ENCODE data around the gene USP44. TPM values are rescaled to one million over a fixed set of nuclear protein-coding genes. Genes with fewer than 3 reads are reported as not detected.

The USP44 gene
- total RNA-seq, 1 donor, result 0.36 TPM

- DNase-seq (ENCODE audit: insufficient read length, low spot score, missing footprints), result no peak
- no peaks in the 10 kb centered on the region for H4K20me1 ChIP-seq (ENCODE audit: insufficient read depth, low read length)
- TF ChIP-seq, protein P1, sequence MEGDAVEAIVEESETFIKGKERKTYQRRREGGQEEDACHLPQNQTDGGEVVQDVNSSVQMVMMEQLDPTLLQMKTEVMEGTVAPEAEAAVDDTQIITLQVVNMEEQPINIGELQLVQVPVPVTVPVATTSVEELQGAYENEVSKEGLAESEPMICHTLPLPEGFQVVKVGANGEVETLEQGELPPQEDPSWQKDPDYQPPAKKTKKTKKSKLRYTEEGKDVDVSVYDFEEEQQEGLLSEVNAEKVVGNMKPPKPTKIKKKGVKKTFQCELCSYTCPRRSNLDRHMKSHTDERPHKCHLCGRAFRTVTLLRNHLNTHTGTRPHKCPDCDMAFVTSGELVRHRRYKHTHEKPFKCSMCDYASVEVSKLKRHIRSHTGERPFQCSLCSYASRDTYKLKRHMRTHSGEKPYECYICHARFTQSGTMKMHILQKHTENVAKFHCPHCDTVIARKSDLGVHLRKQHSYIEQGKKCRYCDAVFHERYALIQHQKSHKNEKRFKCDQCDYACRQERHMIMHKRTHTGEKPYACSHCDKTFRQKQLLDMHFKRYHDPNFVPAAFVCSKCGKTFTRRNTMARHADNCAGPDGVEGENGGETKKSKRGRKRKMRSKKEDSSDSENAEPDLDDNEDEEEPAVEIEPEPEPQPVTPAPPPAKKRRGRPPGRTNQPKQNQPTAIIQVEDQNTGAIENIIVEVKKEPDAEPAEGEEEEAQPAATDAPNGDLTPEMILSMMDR (IDR thresholded peaks at IDR 0.05; ENCODE audit: extremely low read depth, low read depth, low read length), result no peak
- H3K27ac ChIP-seq (ENCODE audit: low read depth, low read length), result no peak overlapping the region
- H3K4me3 ChIP-seq (ENCODE audit: insufficient read depth, low read length), result no peak overlapping the region
- no peaks in the 10 kb centered on the region for H3K9me3 ChIP-seq (ENCODE audit: low read depth, low read length)
- H3K36me3 ChIP-seq (ENCODE audit: insufficient read depth, low read length), result peaks cover 63% of the 10 kb centered on the region
- no peaks in the 10 kb centered on the region for H3K4me1 ChIP-seq (ENCODE audit: insufficient read depth, low read length)
- H3K4me2 ChIP-seq (ENCODE audit: insufficient read depth, low read length), result no peak overlapping the region
- no peaks in the 10 kb centered on the region for H3K27me3 ChIP-seq (ENCODE audit: insufficient read depth, low read length)
- peaks cover 12% of the 10 kb centered on the region for H3K79me2 ChIP-seq (ENCODE audit: insufficient read depth, low read length)
- no peak overlapping the region for H2AFZ ChIP-seq (ENCODE audit: low read length)
Observed at GRCh38 chr12:95509300-95509699, 42.0 kb downstream of the USP44 start.

DNA sequence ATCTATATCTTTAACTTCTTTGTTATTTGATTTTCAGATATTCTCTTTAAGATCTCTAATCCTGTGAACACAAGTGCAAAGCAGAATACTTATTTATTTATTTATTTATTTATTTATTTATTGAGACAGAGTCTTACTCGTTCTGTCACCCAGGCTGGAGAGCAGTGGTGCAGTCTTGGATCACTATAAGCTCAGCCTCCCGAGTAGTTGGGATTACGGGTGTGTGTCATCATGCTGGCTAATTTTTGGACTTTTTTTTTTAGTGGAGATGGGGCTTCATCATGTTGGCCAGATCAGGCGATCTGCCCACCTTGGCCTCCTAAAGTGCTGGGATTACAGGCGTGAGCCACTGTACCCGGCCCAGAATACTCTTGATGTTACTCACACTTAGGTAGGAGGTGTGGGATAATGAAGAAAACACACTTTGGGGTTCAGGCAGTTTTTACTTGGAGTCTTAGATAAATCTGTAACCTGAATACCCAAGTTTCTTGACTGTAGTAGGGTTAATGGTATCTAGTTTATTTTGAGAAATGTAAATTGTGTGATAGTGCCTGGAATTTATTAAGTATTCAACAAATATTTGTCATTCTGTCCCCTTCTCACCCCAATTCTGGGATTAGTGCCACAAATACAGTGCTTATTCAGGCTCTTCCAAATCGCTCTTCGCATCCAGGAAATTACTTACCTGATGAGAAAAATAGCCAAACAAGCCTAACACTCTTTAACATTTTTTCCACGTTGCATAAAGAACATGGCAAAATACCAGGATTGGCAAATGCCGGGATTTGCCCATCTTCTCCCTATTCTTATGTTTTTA, 44.4 kb downstream of the USP44 start:
- TF ChIP-seq, protein P1 (IDR thresholded peaks at IDR 0.05; ENCODE audit: extremely low read depth, low read depth, low read length), result no peak
- H3K4me2 ChIP-seq (ENCODE audit: insufficient read depth, low read length), result no peak overlapping the region
- no peaks in the 10 kb centered on the region for H3K4me1 ChIP-seq (ENCODE audit: insufficient read depth, low read length)
- H2AFZ ChIP-seq (ENCODE audit: low read length), result no peak overlapping the region
- H3K9me3 ChIP-seq (ENCODE audit: low read depth, low read length), result no peaks in the 10 kb centered on the region
- no peak overlapping the region for H3K4me3 ChIP-seq (ENCODE audit: insufficient read depth, low read length)
- H3K36me3 ChIP-seq (ENCODE audit: insufficient read depth, low read length), result peaks cover 55% of the 10 kb centered on the region
- no peaks in the 10 kb centered on the region for H4K20me1 ChIP-seq (ENCODE audit: insufficient read depth, low read length)
- H3K27me3 ChIP-seq (ENCODE audit: insufficient read depth, low read length), result no peaks in the 10 kb centered on the region
- no peak overlapping the region for H3K27ac ChIP-seq (ENCODE audit: low read depth, low read length)
- DNase-seq (ENCODE audit: insufficient read length, low spot score, missing footprints), result no peak
- peaks cover 17% of the 10 kb centered on the region for H3K79me2 ChIP-seq (ENCODE audit: insufficient read depth, low read length)

- DNase-seq (ENCODE audit: insufficient read length, low spot score, missing footprints), result no peak
- Histone ChIP-seq H3K4me1 (ENCODE audit: insufficient read depth, low read length) (no peaks in the 10 kb centered on the region), H3K27ac (ENCODE audit: low read depth, low read length) (no peak overlapping the region), H3K36me3 (ENCODE audit: insufficient read depth, low read length) (peaks cover 54% of the 10 kb centered on the region), H3K4me3 (ENCODE audit: insufficient read depth, low read length) (no peak overlapping the region), H3K79me2 (ENCODE audit: insufficient read depth, low read length) (peaks cover 22% of the 10 kb centered on the region), H3K27me3 (ENCODE audit: insufficient read depth, low read length) (no peaks in the 10 kb centered on the region), H2AFZ (ENCODE audit: low read length) (no peak overlapping the region), H3K9me3 (ENCODE audit: low read depth, low read length) (no peaks in the 10 kb centered on the region), H3K4me2 (ENCODE audit: insufficient read depth, low read length) (no peak overlapping the region), H4K20me1 (ENCODE audit: insufficient read depth, low read length) (peaks cover 3% of the 10 kb centered on the region)
- TF ChIP-seq, protein P1 (IDR thresholded peaks at IDR 0.05; ENCODE audit: extremely low read depth, low read depth, low read length), result no peak
Observed at GRCh38 chr12:95505039-95505438, 46.2 kb downstream of the USP44 start.

GRCh38 chr12:95504140-95504539, 47.1 kb downstream of the USP44 start:
- Histone ChIP-seq H3K79me2 (ENCODE audit: insufficient read depth, low read length) (peaks cover 29% of the 10 kb centered on the region), H3K4me3 (ENCODE audit: insufficient read depth, low read length) (no peak overlapping the region), H3K27ac (ENCODE audit: low read depth, low read length) (no peak overlapping the region), H2AFZ (ENCODE audit: low read length) (no peak overlapping the region), H4K20me1 (ENCODE audit: insufficient read depth, low read length) (peaks cover 3% of the 10 kb centered on the region), H3K4me1 (ENCODE audit: insufficient read depth, low read length) (no peaks in the 10 kb centered on the region), H3K9me3 (ENCODE audit: low read depth, low read length) (no peaks in the 10 kb centered on the region), H3K27me3 (ENCODE audit: insufficient read depth, low read length) (no peaks in the 10 kb centered on the region), H3K4me2 (ENCODE audit: insufficient read depth, low read length) (no peak overlapping the region), H3K36me3 (ENCODE audit: insufficient read depth, low read length) (peaks cover 56% of the 10 kb centered on the region)
- no peak for DNase-seq (ENCODE audit: insufficient read length, low spot score, missing footprints)
- TF ChIP-seq, protein P1 (IDR thresholded peaks at IDR 0.05; ENCODE audit: extremely low read depth, low read depth, low read length), result no peak

All from osteoblast (primary cell).